Activated CD4-positive, alpha-beta T cell treated with anti-CD3 and anti-CD28 coated beads, Interleukin-2, Interleukin-4, amounts not matched to agents 100 ng/mL and 50 ng/mL, durations not matched to agents 16 hours and 8 hours (primary cell): ENCODE measurements around the gene LCOR.

Experiments
- DNase-seq: peaks from one replicate; pipeline ENCODE4 v3.0.0-alpha.2; 2020; ENCODE audit warnings: low spot score

The LCOR gene

DNA sequence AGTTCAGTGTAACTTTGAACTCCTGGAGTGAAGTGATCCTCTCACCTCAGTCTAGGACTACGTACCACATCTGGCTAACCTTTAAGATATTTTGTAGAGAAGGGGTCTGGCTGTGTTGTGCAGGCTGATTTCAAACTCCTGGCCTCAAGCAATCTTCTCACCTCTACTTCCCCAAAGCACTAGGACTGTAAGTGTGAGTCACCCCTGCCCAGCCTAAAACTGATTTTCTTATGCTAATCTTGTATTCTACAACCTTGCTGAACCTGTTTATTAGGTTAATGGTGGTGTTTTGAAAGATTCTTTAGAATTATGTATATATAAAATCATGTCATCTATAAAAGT is 58.0 kb downstream of the LCOR start:
- DNase-seq, result no peak

DNA sequence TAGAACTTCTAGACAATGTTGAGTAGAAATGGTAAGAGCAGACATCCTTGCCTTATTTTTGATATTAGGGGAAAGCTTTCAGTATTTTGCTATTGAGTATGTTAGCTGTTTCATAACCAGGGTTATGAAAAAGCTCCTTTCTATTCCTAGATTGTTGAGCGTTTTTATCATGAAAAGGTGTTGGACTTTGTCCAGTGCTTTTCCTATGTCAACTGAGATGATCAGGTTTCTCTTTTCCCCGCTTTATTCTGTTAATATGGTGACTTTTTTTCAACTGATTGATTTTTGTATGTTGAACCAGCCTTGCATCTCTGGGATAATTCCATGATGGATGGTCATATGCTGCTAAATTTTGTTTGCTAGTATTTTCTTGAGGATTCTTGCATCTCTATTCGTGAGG is 58.5 kb downstream of the LCOR start:
- no peak for DNase-seq

DNA sequence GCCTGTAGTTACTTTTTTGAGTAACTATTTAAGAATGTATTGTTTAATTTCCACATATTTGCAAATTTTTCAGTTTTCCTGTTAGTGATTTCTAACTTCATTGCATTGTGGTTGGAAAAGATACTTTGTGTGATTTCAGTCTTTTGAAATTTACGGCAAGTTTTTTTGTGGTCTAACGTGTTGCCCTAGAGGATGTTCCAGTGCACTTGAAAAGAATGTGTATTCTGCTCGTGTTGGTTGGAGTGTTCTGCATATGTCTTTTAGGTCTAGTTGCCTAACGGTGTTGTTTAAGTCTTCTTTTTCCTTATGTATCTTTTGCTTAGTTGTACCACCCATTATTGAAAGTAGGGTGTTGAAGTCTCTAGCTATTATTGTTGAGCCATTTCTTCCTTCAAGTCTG is 59.7 kb downstream of the LCOR start:
- peak; percentile 22 for DNase-seq

DNA sequence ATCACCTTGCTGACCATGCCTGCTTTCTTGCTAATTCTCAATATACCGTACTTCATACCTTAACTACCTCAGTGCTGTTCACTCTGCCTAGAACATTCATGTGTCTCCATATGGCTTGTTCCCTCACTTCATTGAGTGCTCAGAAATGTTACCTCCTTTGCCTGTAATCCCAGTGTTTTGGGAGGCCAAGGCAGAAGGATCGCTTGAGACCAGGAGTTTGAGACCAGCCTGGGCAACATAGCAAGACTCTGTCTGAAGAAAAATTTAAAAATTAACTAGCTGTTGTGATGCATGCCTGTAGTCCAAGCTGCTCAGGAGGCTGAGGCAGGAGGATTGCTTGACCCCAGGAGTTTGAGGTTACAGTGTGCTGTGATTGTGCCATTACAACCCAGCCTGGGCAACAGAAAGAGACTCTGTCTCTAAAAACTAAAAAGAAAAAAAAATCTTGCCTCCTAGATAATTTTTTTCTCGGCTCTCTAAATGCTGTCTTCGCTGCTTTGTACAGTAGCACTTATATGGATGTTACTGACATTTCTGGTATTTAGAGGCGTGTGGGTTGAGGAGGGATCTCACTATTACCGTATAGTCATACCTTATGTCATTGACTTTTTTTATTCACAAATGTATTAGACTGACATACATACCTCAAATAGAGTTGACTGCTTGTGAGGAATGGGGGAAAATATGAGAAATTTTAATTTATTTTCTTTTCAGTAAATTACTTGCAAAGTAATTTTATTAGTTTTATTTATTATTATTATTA is 63.7 kb downstream of the LCOR start:
- no peak for DNase-seq

DNA sequence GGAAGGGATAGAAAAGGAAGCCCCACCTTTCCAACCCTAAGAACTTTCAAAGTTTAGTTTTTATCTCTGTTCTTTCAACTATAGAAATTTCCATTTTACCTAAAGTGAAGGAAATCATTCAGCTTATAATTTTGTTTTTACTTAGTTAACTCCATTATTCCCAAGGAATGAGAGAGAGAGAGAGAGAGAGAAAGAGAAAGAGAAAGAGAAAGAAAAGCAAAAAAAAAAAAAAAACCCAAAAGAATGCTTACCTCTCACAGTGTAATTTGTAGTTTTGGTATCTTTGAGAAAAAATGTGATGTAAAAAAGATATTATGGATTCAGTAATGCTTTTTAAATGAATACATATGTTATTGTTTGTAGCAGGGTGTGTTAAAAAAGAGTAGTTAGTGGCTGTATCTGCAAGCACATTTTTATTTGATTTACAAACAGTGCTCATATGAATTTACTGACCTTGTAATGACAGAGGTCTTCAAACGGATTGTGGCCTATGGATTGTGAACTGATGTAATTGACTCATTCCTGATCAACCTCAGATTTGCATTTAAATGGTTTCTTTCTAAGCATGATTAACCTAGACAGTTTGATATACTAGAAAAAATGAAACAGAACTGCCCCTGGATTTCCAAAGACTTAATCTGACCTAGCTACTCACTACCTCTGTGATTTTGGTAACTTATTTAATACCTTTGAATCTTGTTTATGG is 64.9 kb downstream of the LCOR start:
- peak; percentile 17 for DNase-seq

DNA sequence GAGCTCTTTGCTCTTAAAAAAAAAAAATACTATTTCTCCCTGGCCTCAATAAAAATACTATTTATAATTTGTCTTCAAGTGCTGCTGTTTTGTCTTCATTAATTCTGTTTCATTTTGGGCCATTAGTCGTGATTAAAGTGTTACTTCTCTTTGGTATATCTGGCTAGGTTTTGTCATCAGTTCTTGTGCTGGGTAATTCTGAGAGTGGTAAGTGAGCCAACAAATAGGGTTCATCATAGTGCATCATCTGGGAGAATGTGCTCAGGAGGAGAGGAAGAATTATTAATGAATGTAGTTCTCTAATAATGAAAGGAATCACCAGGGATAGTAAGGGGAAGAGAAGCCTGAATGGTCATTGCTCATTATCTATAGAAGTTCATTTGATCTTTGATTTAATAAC is 70.0 kb downstream of the LCOR start:
- no peak for DNase-seq

DNA sequence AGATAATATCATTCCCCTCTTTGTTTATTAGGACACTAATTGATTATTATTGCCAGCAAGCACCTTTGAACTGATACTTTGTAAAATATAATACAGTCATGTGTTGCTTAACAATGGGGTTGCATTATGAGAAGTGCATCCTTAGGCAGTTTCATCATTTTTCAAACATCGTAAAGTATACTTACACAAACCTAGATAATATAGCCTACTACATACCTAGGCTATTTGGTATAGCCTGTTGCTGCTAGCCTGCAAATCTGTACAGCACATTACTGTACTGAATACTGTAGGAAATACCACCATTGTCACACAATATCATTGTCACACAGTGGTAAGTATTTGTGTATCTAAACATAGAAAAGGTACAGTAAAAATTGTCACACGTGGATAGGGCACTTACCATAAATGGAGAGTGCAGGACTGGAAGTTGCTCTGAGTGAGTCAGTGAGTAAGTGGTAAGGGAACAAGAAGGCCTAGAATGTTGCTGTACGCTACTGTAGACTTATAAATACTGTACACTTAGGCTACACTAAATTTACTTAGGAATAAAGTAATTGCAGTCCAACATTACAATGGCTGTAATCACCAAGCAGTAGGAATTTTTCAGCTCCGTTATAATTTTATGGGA is 70.7 kb downstream of the LCOR start:
- no peak for DNase-seq

DNA sequence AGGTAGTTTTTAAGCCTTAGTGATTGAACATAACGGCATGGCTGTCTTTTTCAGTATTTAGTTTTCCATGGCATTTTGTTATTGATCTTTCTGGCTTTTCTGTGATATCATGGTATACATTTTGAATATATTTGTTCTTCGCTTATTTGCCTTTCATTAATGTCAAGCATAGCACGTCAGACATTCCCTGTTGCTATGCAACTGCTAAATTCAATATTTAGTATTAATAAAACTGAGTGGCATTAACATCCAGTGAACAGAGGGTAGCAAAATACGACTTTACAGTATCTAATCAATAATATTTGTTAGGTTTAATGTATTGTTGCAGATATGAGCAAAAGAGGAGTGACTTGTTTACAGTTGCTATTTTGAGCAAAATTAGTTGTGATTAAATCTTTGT is 72.5 kb downstream of the LCOR start:
- no peak for DNase-seq

DNA sequence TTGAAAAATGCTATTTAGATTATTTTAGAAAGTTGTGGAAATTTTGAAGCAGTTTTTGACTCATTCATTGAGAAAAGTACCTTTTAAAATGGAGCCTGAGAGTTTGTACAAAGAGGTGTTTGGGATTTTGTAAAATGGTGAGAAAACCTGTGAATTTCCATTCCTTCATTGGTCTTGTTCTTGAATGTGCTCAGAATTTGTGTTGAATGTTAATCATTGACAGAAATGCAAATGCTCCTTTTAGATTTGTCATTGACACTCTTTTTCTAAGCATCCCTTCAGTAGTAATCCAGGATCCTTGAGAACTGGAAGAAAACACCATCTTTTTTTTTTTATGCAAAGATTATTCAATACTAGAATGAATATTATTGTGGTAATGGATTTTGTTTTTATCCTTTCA is 74.8 kb downstream of the LCOR start:
- no peak for DNase-seq

DNA sequence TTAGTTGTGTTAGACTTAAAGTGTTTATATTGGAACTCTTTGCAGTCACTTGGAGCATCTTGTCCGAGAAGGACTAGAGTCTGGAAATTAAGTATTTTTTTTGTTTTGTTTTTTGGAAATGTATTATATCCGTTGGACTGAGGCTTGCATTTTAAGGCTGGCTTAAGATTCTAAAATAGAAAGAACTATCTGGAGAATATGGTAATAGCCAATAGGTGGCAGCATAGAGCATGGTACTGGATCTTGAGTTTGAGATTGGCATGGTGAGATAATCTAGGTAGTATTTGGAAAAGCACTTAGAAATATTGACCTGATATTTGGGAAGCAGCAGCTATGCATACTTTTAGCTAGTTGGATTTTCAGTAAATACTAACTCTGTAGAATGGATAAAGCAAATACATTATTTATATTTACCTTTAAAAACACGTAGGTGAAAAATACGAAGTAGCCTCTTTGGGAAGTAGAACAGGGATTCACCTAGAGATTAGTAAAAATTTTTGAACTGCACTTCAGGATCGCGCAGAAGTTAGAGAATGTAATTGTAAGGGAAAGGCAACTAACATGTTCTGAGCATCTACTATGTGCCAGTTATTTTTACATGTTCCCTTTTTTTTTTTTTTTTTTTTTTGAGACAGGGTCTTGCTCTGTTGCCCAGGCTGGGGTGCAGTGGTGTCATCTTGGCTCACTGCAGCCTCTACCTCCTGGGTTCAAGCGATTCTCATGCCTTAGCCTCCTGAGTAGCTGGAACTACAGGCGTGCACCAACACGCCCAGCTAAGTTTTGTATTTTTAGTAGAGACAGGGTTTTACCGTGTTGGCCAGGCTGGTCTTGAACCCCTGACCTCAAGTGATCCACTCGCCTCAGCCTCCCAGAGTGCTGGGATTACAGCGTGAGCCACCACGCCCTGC is 78.6 kb downstream of the LCOR start:
- DNase-seq, result peak; percentile 59

DNA sequence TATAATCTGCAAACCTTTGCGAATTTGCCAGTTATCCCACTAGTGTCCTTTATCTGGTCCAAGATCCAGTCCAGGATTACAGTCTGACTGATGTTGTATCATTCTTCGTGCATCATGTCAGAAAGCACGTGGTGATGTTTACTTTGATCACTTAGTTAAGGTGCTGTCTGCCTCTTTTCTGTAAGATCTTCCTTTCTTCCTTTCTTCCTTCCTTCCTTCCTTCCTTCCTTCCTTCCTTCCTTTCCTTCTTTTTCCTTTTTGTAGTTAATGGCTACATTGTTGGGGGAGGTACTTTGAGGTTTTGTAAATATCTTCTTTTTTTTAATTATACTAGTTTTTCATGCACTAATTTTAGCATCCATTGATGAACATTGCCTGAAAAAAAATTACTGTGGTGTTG is 80.3 kb downstream of the LCOR start:
- no peak for DNase-seq

DNA sequence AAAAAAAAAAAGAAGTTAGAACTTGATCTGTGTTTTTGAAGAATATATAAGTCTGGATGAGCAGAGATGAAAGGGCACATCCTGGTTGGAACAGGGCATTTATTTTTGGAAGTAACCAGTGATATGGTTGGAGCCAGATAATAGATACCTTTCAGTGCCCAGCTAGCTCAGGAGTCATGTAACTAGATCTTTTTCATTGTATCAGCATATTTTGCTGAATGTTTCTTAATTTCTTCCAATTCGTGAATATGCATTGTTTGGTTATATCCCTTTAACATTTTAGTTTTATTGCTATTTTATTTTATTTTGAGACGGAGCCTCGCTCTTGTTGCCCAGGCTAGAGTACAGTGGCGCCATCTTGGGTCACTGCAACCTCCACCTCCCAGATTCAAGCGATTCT is 81.8 kb downstream of the LCOR start:
- no peak for DNase-seq

DNA sequence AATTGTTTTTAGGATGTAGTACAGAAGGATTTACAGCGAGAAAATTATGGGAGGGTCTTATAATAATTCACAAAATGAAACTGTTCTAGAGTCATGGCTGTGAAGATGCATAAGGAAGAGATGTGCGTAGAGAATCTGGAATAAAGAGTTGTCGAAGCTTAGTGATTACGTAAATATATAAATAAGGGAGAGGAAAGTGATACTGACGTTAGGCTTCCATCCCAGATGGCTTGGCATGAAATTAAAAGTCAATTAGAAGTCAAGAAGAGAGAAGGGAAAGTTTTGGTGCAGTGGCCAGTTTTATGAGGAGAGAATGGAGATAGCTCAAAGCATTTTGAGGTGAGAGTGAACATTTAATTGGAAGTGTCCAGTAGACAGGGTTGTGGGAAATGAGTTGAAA is 85.5 kb downstream of the LCOR start:
- DNase-seq, result no peak

DNA sequence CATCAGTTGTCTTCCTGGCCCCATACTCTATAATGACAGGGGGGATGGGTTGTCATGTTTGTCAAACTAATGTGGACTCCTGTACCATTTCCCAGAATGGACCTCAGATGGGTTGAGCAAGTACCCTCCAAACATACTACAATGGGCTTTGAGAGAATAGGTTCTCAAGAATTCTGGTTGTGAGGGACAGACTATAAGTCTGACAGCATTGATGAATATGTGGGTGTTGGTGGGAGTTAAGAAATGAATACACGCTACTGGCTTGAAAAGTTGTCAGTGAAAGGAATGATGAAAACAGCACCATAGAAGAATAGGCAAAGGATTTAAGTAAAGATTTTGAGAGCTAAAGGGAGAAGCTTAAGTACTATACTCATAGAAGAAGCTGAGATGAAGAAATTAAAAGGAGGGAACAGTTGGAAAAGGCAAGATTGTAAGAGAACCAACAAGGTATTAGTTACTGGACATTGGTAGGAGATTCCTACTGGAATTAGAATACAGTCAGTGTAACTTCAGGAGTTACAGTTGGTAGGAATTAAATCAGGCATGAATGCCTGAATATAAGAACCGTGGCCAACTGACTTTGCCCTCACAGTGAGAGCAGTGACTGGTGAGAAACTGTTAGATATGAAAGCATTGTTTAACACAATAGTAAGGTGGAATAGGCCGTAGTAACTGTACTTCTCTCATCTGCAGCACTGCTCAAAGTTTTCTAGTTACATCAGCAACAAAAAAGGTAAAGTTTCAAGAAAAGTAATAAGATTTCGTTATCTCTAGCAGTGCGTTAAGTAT is 86.3 kb downstream of the LCOR start:
- no peak for DNase-seq

DNA sequence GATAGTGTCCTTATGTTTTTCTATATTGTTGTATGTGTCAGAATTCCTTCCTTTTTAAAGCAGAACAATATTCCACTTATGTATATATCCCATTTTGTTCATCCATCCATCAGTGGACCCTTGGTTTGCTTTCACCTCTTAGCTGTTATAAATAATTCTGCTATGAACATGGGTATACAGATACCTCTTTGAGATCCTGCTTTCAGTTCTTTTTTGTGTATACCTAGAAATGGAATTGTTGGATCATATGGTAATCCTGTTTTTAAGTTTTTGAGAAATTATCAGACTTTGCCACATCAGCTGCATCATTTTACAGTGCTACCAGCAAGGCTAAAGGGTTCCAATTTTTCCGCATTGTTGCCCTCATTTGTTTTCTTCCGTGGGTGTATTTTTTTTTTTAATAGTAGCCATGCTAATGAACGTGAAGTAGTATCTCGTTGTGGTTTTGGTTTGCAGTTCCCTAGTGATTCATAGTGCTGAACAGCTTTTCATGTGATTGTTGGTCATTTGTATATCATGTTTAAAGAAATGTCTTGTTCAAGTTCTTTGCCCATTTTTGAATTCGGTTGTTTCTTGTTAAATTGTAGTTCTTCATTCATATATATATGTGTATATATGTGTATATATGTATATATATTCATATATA is 87.8 kb downstream of the LCOR start:
- DNase-seq, result no peak

DNA sequence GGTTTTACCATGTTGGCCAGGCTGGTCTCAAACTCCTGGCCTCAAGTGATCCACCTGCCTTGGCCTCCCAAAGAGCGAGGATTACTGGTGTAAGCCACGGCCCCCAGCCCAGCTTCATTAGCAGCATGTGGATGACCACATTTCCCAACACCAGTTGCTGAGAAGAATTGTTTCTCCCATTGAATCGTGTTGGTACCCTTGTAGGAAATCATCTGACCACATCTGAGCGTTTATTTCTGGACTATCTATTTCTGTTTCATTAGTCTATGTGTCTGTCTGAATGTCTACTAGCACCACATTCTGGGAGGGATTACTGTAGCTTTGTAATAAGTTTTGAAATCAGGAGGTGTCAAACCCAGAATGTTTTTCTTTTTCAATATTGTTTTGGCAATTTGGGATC is 89.6 kb downstream of the LCOR start:
- no peak for DNase-seq

DNA sequence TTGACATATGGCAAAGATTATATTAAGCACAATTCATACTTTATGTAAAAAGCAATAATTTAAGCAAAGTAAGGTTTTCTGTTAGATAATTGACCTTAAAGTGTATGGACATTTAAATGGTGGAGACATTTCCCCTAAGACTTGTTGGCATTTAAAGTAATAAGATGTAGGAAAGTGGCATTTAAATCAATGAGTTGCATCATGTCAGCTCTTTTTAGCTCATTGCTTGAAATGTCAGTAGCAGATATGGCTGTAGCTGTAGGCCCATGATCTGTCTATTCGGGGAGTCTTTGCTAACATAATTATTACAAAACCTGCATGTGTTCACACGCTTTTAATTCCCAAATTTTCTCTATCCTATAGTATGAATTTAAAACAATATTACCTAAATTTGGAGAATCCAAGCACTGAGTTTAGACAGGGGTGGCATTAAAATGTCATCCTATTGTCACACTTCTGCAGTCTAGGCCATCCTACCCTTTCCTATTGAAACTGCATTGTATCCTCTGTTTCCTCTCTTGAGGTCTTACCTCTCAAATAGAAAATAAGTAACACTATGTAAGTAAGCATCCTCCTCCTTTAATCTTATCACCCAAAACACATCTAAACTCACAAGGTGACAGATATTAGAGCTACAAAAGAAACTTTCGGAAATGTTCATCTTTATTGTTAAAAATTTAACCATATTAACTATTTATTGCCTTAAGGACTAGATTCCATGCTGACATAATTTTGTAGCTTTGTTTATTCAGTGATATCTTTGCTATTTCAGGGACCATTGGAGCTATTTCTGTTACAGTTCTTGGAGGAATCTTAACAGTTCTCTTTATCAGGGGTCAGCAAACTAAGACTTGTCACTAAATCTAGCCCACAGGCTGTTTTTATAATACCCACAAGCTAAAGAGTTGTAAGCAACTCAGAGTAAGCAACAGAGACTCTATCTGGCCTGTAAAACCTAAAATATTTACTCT is 91.2 kb downstream of the LCOR start:
- no peak for DNase-seq

DNA sequence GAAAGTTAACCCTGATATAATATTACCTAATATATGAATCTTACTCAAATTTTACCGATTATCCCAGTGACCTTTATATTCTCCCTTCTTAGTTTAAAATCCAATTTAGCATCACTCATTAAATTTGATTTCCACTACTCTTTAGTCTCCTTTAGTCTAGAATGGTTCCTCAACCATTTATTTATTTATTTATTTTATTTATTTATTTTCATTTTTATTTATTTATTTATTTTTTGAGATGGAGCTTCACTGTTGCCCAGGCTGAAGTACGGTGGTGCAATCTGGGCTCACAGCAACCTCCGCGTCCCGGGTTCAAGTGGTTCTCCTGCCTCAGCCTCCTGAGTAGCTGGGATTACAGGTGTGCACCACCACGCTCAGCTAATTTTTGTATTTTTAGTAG is 92.8 kb downstream of the LCOR start:
- no peak for DNase-seq

DNA sequence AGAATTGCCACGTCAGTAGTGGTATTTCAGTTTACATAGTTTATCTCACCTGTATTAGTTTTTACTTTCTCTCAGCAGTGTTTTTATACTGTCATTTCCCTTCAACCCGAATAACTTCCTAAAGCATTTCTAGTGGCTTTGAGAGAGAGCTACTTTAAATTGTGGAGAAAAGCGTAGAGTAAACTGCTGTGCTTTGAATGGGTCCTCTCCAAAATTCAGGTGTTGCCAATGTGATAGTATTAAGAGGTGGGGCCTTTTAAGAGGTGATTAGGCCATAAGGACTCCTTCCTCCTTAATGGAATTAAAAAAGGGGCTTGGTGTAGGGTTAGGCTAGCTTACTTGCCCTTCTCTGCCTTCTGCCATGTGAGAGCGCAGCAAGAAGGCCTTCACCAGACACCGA is 98.4 kb downstream of the LCOR start:
- DNase-seq, result no peak

DNA sequence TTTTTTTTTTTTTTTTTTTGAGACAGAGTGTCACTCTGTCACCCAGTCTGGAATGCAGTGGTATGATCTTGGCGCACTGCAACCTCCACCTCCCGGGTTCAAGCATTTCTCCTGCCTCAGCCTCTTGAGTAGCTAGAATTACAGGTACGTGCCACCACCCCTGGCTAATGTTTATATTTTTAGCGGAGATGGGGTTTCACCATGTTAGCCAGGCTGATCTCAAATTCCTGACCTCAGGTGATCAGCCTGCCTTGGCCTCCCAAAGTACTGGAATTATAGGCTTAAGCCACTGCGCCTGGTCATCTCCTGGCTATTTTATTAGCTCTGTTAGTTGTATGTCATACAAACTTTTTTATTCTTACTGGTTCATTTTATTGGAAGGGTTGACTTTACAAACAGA is 103.0 kb downstream of the LCOR start:
- no peak for DNase-seq
